Raji (cell line): ENCODE measurements around the gene WDR48.

ENCODE experiments used
- POLR2A ChIP-seq: IDR thresholded peaks from 2 replicates; pipeline ENCODE4 v1.6.1; 2011; ENCODE audit warnings: low read depth, low read length, control low read depth; ENCODE audit not compliant: insufficient read depth

WDR48 gene

GRCh38 chr3:39051649-39052561 lies at the start of gene WDR48, which contains the start of gene SCN11A:
Gene WDR48 (plus strand): TSS chr3:39052016. CDS start chr3:39052026, 10 bp downstream.
Gene SCN11A (minus strand): TSS chr3:39051944. CDS start chr3:38950362, 101,582 bp downstream.
- peak; percentile 93 for TF ChIP-seq POLR2A

- no peak for TF ChIP-seq POLR2A
These were observed 46.5 kb upstream of the WDR48 start for GRCh38 chr3:39005295-39005694.

GRCh38 chr3:39011191-39011736 lies 40.6 kb upstream of the WDR48 start:
- TF ChIP-seq POLR2A = no peak

GRCh38 chr3:39013289-39013688 lies 38.5 kb upstream of the WDR48 start:
- no peak for TF ChIP-seq POLR2A

- TF ChIP-seq POLR2A = no peak
These were observed 37.8 kb upstream of the WDR48 start for GRCh38 chr3:39013921-39014509.

- TF ChIP-seq POLR2A = no peak
These were observed 36.4 kb upstream of the WDR48 start for GRCh38 chr3:39015418-39015817.

- TF ChIP-seq POLR2A = no peak
These were observed 32.5 kb upstream of the WDR48 start for GRCh38 chr3:39019299-39019698.

- TF ChIP-seq POLR2A = no peak
These were observed 30.8 kb upstream of the WDR48 start for GRCh38 chr3:39021029-39021428.

- TF ChIP-seq POLR2A = no peak
These were observed 30.1 kb upstream of the WDR48 start for GRCh38 chr3:39021465-39022285.

GRCh38 chr3:39022286-39022630 lies 29.6 kb upstream of the WDR48 start:
- no peak for TF ChIP-seq POLR2A

GRCh38 chr3:39024497-39024896 lies 27.3 kb upstream of the WDR48 start:
- TF ChIP-seq POLR2A = no peak

GRCh38 chr3:39025222-39025970 lies 26.4 kb upstream of the WDR48 start:
- no peak for TF ChIP-seq POLR2A

GRCh38 chr3:39028546-39028945 lies 23.3 kb upstream of the WDR48 start:
- TF ChIP-seq POLR2A = no peak

- no peak for TF ChIP-seq POLR2A
These were observed 22.3 kb upstream of the WDR48 start for GRCh38 chr3:39029556-39029955.

- no peak for TF ChIP-seq POLR2A
These were observed 13.7 kb upstream of the WDR48 start for GRCh38 chr3:39038165-39038564.

GRCh38 chr3:39050029-39050428 lies 1.8 kb upstream of the WDR48 start:
- no peak for TF ChIP-seq POLR2A
